GM12873 (cell line): ENCODE data around the gene ZBTB46.

Source experiments
- TF ChIP-seq, protein P1 (sequence below): IDR thresholded peaks from 2 replicates; pipeline ENCODE4 v1.5.1; 2012; ENCODE audit warnings: low read depth, mild to moderate bottlenecking, moderate library complexity, low read length, control low read depth; ENCODE audit not compliant: insufficient read depth; ENCODE audit errors: missing control alignments

ZBTB46 gene

DNA sequence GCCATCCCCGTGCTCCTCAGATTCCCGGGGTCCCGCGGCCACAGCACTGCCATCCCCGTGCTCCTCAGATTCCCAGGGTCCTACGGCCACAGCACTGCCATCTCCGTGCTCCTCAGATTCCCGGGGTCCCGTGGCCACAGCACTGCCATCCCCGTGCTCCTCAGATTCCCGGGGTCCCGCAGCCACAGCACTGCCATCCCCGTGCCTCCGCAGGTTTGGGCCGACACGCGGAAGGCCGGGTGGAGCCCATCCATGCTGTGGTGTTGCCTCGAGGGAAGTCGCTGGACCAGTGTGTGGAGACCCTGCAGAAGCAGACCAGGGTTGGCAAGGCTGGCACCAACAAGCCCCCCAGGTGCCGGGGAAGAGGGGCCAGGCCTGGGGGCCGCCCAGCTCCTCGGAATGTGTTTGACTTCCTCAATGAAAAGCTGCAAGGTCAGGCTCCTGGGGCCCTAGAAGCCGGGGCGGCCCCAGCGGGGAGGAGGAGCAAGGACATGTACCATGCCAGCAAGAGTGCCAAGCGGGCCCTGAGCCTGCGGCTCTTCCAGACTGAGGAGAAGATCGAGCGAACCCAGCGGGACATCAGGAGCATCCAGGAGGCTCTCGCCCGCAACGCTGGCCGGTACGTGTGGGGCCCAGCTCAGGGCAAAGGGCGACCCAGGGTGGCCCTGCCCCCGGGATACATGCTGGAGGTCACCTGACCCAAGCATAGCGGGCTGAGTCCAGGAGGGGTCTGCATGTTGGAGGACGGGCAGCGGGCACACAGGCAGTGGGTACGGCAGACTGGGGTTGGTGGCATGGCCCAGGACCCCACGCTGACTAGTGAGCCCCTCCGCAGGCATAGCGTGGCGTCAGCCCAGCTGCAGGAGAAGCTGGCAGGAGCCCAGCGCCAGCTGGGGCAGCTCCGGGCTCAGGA lies 95.9 kb downstream of the ZBTB46 start:
- TF ChIP-seq, protein P1, sequence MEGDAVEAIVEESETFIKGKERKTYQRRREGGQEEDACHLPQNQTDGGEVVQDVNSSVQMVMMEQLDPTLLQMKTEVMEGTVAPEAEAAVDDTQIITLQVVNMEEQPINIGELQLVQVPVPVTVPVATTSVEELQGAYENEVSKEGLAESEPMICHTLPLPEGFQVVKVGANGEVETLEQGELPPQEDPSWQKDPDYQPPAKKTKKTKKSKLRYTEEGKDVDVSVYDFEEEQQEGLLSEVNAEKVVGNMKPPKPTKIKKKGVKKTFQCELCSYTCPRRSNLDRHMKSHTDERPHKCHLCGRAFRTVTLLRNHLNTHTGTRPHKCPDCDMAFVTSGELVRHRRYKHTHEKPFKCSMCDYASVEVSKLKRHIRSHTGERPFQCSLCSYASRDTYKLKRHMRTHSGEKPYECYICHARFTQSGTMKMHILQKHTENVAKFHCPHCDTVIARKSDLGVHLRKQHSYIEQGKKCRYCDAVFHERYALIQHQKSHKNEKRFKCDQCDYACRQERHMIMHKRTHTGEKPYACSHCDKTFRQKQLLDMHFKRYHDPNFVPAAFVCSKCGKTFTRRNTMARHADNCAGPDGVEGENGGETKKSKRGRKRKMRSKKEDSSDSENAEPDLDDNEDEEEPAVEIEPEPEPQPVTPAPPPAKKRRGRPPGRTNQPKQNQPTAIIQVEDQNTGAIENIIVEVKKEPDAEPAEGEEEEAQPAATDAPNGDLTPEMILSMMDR: no peak

DNA sequence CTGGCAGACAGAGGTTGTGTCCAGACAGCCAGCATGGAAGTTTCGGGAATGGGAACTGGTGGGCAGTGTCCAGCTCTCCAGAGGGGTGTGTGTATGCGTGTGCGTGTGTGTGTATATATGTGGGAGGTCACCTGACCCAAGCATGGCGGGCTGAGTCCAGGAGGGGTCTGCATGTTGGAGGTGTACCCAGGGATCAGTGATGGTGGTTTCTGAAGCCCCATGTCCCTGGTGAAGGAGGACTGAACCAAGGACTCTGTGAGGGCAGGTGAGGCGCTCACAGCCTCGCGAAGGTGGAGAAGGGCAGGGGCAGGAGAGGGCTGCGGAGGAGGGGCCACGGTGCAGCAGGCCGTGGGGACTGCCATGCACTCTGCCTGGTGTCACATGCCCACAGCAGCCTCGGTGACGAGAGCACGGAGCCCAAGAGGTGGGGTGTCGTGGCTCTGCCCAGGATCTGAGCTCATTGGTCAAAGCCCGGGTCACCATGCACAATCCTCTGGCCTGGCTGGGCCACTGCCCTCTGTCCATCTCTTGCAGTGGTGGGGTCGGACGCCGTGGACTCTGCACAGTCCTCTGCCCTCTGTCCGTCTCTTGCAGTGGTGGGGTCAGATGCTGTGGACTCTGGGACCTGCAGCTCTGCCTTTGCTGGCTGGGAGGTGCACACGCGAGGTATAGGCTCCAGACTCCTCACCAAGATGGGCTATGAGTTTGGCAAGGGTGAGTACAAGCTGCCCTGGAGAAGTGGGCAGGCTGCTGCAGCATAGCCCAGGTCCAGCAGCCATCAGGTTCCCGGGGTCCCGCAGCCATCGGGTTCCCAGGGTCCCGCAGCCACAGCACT lies 96.7 kb downstream of the ZBTB46 start:
- TF ChIP-seq, protein P1: no peak

DNA sequence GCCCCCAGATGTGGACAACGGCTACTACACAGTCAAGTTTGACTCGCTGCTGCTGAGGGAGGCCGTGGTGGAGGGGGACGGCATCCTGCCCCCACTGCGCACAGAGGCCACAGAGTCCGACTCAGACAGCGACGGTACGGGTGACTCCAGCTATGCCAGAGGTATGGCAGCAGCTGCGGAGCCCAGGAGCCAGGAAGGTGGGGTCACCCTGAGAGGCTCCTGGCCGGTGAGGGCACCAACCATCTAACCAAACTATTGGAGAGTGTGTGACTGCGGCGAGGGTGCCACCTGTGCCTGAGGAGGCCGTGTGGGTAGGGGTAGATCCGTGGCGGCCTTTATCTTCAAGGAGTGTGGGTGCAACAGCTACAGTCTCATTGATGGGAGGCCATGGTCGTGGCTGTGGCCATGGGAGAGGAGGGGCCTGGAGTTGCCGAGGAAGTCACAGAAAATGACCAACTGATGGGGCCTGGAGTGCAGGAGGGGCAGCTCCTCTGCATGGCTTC lies 97.4 kb downstream of the ZBTB46 start:
- TF ChIP-seq, protein P1: no peak

DNA sequence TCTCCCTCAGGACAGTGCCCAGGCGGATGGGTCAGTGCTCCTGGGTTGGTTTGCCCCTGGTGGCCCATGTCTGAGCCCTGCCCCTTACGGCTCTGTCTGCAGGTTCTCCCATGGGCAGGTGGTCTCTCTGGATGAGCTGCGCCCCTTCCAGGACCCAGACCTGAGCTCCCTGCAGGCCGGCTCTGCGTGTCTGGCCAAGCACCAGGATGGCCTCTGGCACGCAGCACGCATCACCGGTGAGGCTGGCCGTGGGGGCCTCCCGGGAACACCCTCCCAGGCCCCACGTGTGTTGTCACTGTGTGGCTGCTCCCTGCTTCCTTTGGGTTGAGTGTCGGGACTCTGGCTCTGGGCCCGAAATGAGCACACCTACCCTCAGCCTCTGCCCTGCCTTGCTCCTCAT lies 97.9 kb downstream of the ZBTB46 start:
- TF ChIP-seq, protein P1: no peak

DNA sequence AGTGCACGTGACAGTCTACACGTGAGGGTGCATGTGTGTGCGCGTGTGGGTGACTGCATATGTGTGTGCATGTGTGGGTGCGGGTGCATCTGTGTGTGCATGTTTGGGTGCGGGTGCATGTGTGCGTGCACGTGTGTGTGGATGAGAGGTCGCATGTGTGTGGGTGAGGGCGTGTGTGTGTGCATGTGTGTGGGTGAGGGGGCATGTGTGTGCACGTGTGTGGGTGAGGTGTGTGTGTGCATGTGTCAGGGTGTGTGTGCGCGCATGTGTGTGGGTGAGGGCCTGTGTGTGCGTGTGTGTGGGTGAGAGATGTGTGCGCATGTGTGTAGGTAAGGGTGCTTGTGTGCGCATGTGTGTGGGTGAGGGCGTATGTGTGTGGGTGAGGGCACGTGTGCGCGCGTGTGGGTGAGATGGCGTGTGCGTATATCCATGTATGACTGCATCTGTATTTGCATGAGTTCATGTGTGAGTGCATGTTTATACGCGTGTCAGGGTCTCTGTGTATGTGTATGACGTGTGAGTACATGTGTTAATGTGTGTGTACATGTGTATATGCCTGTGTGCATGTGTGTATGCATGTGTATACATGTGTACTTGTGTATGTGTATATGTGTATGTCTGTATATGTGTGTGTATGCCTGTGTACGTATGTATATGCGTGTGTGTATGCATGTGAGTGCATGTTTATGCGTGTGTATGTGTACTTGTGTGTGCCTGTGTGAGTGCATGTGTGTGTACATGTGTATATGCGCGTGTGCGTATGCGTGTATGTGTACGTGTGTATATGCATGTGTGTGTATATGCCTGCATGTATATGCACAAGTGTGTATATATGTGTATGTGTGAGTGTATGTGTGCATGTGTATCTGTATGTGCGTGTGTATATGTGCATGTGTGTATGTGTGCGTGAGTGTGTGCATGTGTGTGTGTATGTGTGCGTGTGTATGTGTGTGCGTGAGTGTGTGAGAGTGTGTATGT lies 98.7 kb downstream of the ZBTB46 start:
- TF ChIP-seq, protein P1: no peak

DNA sequence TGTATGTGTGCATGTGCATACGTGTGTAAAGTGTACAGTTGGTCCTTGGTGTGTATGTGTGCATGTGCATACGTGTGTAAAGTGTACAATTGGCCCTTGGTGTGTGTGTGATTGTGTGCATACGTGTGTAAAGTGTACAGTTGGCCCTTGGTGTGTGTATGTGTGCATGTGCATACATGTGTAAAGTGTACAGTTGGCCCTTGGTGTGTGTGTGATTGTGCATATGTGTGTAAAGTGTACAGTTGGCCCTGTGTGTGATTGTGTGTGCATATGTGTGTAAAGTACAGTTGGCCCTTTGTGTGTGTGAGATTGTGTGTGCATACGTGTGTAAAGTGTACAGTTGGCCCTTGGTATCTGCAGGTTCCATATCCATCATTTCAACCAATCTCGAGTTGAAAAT lies 99.7 kb downstream of the ZBTB46 start:
- TF ChIP-seq, protein P1: no peak
